Common myeloid progenitor, CD34-positive (primary cell): ENCODE measurements around the gene PNMA8B.
"Not testable (repeated sequence)": the region's sequence is repeated elsewhere in the genome, so short reads cannot be mapped to it uniquely, and the experiment has no call there.

Experiments used
- CTCF ChIA-PET: fragments of 350-600 bp; sonication (Branson Sonifier 250); formaldehyde crosslinking; loops from one replicate; lab custom pipeline; 2021; ENCODE audit warnings: antibody characterized with exemption; lab: Charles Lee
- POLR2A ChIA-PET: fragments of 350-600 bp; sonication (Branson Sonifier 250); formaldehyde crosslinking; loops from one replicate; lab custom pipeline; 2021; ENCODE audit warnings: antibody characterized with exemption; lab: Charles Lee
- DNase-seq, 3 donors: peaks; one replicate each; pipeline versions ENCODE4 v3.0.0 to v3.0.0-alpha.2; 2013
- H3K27ac ChIP-seq, 2 experiments: 1 replicate in 1 of 2; 2 replicates in 1 of 2; pipeline ENCODE4 v1.7.0; 2013; ENCODE audit warnings: inconsistent platforms in 2 of 2, low read length in 2 of 2, mild to moderate bottlenecking in 2 of 2, low read depth in 1 of 2, moderate library complexity in 1 of 2; ENCODE audit not compliant: severe bottlenecking in 2 of 2, insufficient read depth in 1 of 2, poor library complexity in 1 of 2
- H3K27me3 ChIP-seq, 5 experiments: replicated peaks in 2 of 5; 1 replicate in 3 of 5; 2 replicates in 2 of 5; pipeline versions ENCODE4 v1.6.1 to v1.7.0; 2013; ENCODE audit warnings: low read length in 4 of 5, mild to moderate bottlenecking in 2 of 5, moderate library complexity in 2 of 5, inconsistent platforms in 1 of 5; ENCODE audit not compliant: insufficient read depth in 5 of 5, control insufficient read depth in 4 of 5
- H3K36me3 ChIP-seq, 4 experiments: 1 replicate in 2 of 4; 2 replicates in 2 of 4; pipeline versions ENCODE4 v1.6.1 to v1.7.0; 2013; ENCODE audit warnings: low read length in 3 of 4, control low read depth in 1 of 4, mild to moderate bottlenecking in 1 of 4; ENCODE audit not compliant: control insufficient read depth in 4 of 4, insufficient read depth in 4 of 4
- H3K4me1 ChIP-seq, 4 experiments: 1 replicate in 3 of 4; 2 replicates in 1 of 4; pipeline versions ENCODE4 v1.6.1 to v1.7.1; 2013; ENCODE audit warnings: low read length in 3 of 4, mild to moderate bottlenecking in 3 of 4, control low read depth in 1 of 4, inconsistent platforms in 1 of 4, moderate library complexity in 1 of 4; ENCODE audit not compliant: control insufficient read depth in 4 of 4, insufficient read depth in 4 of 4; ENCODE audit errors: control extremely low read depth in 1 of 4
- H3K4me3 ChIP-seq, 7 experiments: 1 replicate in 4 of 7; 2 replicates in 3 of 7; pipeline versions ENCODE4 v1.5.1 to v1.7.0; 2013; ENCODE audit warnings: mild to moderate bottlenecking in 7 of 7, low read length in 6 of 7, moderate library complexity in 6 of 7, inconsistent platforms in 2 of 7, low read depth in 2 of 7, control low read depth in 1 of 7; ENCODE audit not compliant: insufficient read depth in 4 of 7, control insufficient read depth in 1 of 7; ENCODE audit errors: extremely low read depth in 1 of 7
- H3K9me3 ChIP-seq, 5 experiments: 1 replicate in 4 of 5; 2 replicates in 1 of 5; pipeline versions ENCODE4 v1.6.1 to v1.7.1; 2013; ENCODE audit warnings: low read length in 4 of 5, mild to moderate bottlenecking in 2 of 5, inconsistent platforms in 1 of 5, low read depth in 1 of 5, moderate library complexity in 1 of 5; ENCODE audit not compliant: control insufficient read depth in 4 of 5, insufficient read depth in 2 of 5; ENCODE audit errors: control extremely low read depth in 1 of 5
- WGBS: methylation state at CpG from one replicate; pipeline ENCODE4 v1.1.5; 2013; ENCODE audit not compliant: insufficient coverage; 5-methylcytosine and 5-hydroxymethylcytosine counted together

Gene PNMA8B

DNA sequence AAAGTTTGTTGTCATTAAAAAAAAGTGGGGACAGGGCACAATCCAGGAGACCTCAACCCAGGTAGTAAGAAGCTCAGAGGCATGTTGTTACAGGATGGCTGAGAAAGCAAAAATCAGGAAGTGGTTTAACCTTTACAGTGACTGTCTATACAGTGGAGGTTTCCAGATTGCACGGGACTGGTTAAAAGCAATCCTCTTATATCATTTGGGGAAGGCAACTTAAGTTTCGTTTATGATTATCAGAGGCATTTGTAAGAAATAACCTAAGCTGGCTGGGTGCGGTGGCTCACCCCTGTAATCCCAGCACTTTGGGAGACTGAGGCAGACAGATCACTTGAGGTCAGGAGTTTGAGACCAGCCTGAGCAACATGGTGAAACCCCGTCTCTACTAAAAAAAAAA is 27.3 kb upstream of the PNMA8B start:
- H3K4me1 ChIP-seq = peaks cover 1 to 25% (median 9%) of the 10 kb centered on the region in 4 experiments
- H3K36me3 ChIP-seq, H3K27me3 ChIP-seq, H3K9me3 ChIP-seq, POLR2A ChIA-PET, H3K4me3 ChIP-seq, H3K27ac ChIP-seq: not testable (repeated sequence)
- peak in 2 of 3 donors; percentile 62 to 67 for DNase-seq
- CTCF ChIA-PET = interaction anchor here (0.7 to 2.0 kb wide), 3 partner anchors 9 to 20 kb away, joined by 3 to 9 read pairs (median 5); no protein-coding TSS in a partner anchor
- 100% methylated on average over 1 of the region's 4 CpGs for WGBS

DNA sequence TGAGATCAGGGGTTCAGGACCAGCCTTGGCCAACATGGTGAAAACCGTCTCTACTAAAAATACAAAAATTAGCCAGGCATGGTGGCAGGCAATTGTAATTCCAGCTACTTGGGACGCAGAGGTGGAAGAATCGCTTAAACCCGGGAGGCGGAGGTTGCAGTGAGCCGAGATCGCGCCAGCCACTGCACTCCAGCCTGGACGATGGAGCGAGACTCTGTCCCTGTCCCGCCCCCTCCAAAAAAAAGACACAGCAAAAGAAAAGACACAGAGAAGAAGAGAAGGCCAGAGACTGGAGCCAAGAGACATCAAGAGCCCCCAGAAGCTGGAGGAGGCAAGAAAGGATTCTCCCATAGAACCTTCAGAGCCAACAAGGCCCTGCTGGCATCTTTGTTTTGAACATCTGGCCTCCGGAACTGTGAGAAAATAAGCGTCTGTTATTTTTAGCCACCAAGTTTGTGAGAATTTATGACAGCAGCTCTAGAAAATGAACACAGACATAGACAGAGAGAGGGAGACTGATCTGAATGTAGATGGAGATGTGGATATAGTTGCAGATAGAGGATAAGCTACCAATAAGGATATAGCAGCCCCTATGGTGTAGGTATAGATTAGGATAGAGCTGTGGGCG is 25.7 kb upstream of the PNMA8B start:
- Histone ChIP-seq H3K36me3 (no peaks in the 10 kb centered on the region), H3K4me1 (peaks cover 1 to 25% (median 9%) of the 10 kb centered on the region in 4 experiments), H3K9me3 (peaks cover 0 to 6% (median 3%) of the 10 kb centered on the region in 5 experiments), H3K27ac (no peak overlapping the region), H3K4me3 (no peak overlapping the region), H3K27me3 (no peaks in the 10 kb centered on the region)
- no peak for DNase-seq
- ChIA-PET CTCF (interaction anchor here (1.1 to 2.0 kb wide), 2 partner anchors 9 to 22 kb away, joined by 3 to 9 read pairs; no protein-coding TSS in a partner anchor), POLR2A (no interaction called here)
- WGBS = 96% methylated on average over 7 of the region's 14 CpGs

DNA sequence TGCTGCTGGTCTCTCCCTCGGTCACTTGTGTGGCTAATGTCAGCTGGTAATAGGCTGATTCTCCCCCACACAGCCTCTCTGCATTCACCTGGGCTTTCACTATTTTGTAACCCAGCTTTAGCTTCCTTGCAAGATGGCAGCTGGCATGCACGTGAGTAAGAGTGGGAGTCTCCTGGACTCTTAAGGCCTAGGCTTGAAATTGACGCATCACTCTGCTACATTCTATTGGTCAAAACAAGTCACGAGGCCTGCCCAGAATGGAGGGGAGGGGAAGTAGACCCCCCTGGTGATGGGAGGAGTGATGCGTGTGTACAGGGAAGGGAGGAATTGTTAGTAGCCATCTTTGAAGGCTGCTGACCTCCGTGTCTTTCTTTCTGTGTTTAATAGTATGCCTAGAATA is 24.9 kb upstream of the PNMA8B start:
- ChIA-PET POLR2A (interaction anchor here (0.6 kb wide), 1 partner anchor 247 kb away, joined by 3 read pairs; no protein-coding TSS in a partner anchor), CTCF (interaction anchor here (0.7 to 1.6 kb wide), 4 partner anchors 8 to 117 kb away, joined by 3 to 5 read pairs (median 3); no protein-coding TSS in a partner anchor)
- no peak overlapping the region for H3K27ac ChIP-seq
- H3K27me3 ChIP-seq = no peaks in the 10 kb centered on the region
- WGBS = 50% methylated on average over 1 of the region's 6 CpGs
- H3K36me3 ChIP-seq = no peaks in the 10 kb centered on the region
- peaks cover 0 to 6% (median 0%) of the 10 kb centered on the region in 5 experiments for H3K9me3 ChIP-seq
- peaks cover 1 to 25% (median 9%) of the 10 kb centered on the region in 4 experiments for H3K4me1 ChIP-seq
- H3K4me3 ChIP-seq = no peak overlapping the region
- DNase-seq = no peak

DNA sequence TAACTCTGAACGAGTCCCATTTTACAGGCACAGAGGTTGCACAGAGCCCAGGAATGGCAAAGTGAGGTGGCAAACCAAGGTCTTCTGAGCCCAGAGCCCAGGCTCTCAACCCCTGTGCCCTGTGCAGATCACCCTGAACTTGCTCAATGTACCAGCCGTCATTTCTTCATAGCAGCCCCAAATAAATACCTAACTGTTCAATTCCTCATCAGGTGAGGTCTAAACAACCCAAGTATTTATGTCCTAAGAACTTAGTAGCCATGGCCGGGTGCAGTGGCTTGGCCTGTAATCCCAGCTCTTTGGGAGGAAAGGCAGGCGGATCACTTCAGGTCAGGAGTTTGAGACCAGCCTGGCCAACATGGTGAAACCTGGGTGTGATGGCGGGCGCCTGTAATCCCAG is 21.8 kb upstream of the PNMA8B start:
- POLR2A ChIA-PET = interaction anchor here (0.6 kb wide), 1 partner anchor 18 kb away, joined by 3 read pairs; no protein-coding TSS in a partner anchor
- Histone ChIP-seq H3K27me3 (peaks cover 0 to 18% (median 0%) of the 10 kb centered on the region in 5 experiments), H3K4me1 (peaks cover 1 to 15% (median 9%) of the 10 kb centered on the region in 4 experiments), H3K4me3 (no peak overlapping the region), H3K36me3 (no peaks in the 10 kb centered on the region), H3K27ac (no peak overlapping the region), H3K9me3 (no peaks in the 10 kb centered on the region)
- no peak for DNase-seq
- 100% methylated on average over 4 of the region's 6 CpGs for WGBS
- CTCF ChIA-PET = interaction anchor here (0.8 to 3.5 kb wide), 7 partner anchors 11 to 181 kb away, joined by 3 to 19 read pairs (median 3); no protein-coding TSS in a partner anchor

DNA sequence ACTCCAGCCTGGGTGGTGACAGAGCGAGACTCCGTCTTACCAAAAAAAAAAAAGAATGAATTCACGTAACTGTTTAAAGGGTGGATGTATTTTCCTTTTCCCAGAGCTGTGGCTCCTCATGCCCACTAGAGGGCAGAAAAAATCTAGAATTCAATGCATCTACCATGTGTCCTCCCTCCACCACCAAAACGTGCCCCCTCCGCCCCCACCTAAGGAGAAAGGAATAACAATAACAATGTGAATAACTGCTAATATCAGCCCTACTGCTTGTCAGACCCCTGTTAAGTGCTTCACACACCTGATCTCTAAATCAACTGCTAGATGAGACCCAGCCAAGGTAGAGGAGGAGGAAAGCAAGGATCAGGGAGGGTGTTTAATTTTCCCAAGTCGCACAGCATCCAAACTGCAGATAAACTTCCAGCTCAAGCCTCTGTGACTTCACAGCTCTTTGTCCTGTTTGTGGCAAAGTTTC is 20.2 kb upstream of the PNMA8B start:
- WGBS = 0% methylated on average over 2 of the region's 6 CpGs
- Histone ChIP-seq H3K4me1 (peaks cover 1 to 15% (median 9%) of the 10 kb centered on the region in 4 experiments), H3K27ac (no peak overlapping the region), H3K4me3 (no peak overlapping the region), H3K9me3 (peaks cover 0 to 5% (median 0%) of the 10 kb centered on the region in 5 experiments), H3K36me3 (no peaks in the 10 kb centered on the region), H3K27me3 (peaks cover 0 to 21% (median 0%) of the 10 kb centered on the region in 5 experiments)
- CTCF ChIA-PET = interaction anchor here (0.7 to 3.5 kb wide), 10 partner anchors 11 to 122 kb away, joined by 3 to 19 read pairs (median 3); no protein-coding TSS in a partner anchor
- POLR2A ChIA-PET = interaction anchor here (0.6 kb wide), 2 partner anchors 17 to 26 kb away, joined by 4 read pairs; no protein-coding TSS in a partner anchor
- peak; percentile 58 to 78 (median 71) for DNase-seq

DNA sequence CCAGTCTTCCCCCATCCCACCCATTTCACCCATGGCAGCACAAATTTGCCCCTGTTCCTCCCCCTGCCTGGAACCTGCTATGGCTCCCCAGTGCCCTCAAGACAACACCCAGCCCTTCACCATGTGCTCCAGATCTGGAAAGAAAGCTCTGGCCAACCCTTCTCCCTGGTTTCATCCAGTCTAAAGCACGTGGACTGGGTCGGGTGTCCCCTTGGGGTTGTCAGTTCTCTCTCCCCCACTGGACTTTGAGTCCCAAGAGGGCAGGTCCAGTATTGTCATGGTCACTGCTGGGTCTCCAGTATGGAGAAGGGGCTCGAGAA is 19.6 kb upstream of the PNMA8B start:
- ChIA-PET POLR2A (no interaction called here), CTCF (interaction anchor here (1.1 to 3.5 kb wide), 5 partner anchors 13 to 119 kb away, joined by 3 to 19 read pairs (median 3); no protein-coding TSS in a partner anchor)
- peaks cover 0 to 9% (median 6%) of the 10 kb centered on the region in 4 experiments for H3K4me1 ChIP-seq
- H3K9me3 ChIP-seq = peaks cover 0 to 5% (median 0%) of the 10 kb centered on the region in 5 experiments
- WGBS = 68% methylated on average over 2 of the region's 3 CpGs
- DNase-seq = no peak
- H3K27ac ChIP-seq = no peak overlapping the region
- H3K27me3 ChIP-seq = peaks cover 0 to 21% (median 0%) of the 10 kb centered on the region in 5 experiments
- no peaks in the 10 kb centered on the region for H3K36me3 ChIP-seq
- H3K4me3 ChIP-seq = no peak overlapping the region
